Suprapubic skin (tissue), 3 donors: ENCODE data around the gene HSD17B11.

Source experiments
- CTCF ChIP-seq, 2 donors: fragments of 200-600 bp in 1 of 2; fragments of 450-650 bp in 1 of 2; sonication (generic) in 1 of 2; IDR thresholded peaks; one replicate each; pipeline ENCODE4 v1.5.1; 2016 to 2019; ENCODE audit warnings: antibody characterized with exemption in 2 of 2, mild to moderate bottlenecking in 1 of 2, moderate library complexity in 1 of 2
- EP300 ChIP-seq: sonication (generic); formaldehyde crosslinking; IDR thresholded peaks from one replicate; pipeline ENCODE4 v1.6.1; 2017; ENCODE audit warnings: antibody characterized with exemption
- POLR2A ChIP-seq, 2 donors: fragments of 450-650 bp; IDR thresholded peaks; one replicate each; pipeline ENCODE4 v1.6.1; 2017; ENCODE audit warnings: antibody characterized with exemption in 2 of 2, mild to moderate bottlenecking in 2 of 2, moderate library complexity in 2 of 2

GRCh38 chr4:87342872-87343271 lies 48.1 kb downstream of the HSD17B11 start:
- TF ChIP-seq EP300 (no peak), CTCF (IDR thresholded peaks at IDR 0.05) (no peak), POLR2A (IDR thresholded peaks at IDR 0.05) (no peak)
